Neuronal stem cell (in vitro differentiated cells): ENCODE data around the gene INHBE.

Source experiments
- DNase-seq: peaks from one replicate; pipeline ENCODE4 v3.0.0-alpha.2; 2013; ENCODE audit warnings: low spot score
- H2AFZ ChIP-seq: one replicate; pipeline ENCODE4 v1.6.1; 2013; ENCODE audit warnings: mild to moderate bottlenecking, low read length, inconsistent platforms
- H2AK5ac ChIP-seq: 2 replicates; pipeline ENCODE4 v1.6.1; 2013; ENCODE audit warnings: low read depth, mild to moderate bottlenecking, inconsistent platforms, low read length, moderate library complexity, mixed read lengths
- H2BK120ac ChIP-seq: 2 replicates; pipeline ENCODE4 v1.6.1; 2013; ENCODE audit warnings: low read depth, mild to moderate bottlenecking, inconsistent platforms, low read length, moderate library complexity, mixed read lengths
- H2BK12ac ChIP-seq: one replicate; pipeline ENCODE4 v1.6.1; 2013; ENCODE audit warnings: low read length, inconsistent platforms
- H2BK15ac ChIP-seq: 2 replicates; pipeline ENCODE4 v1.6.1; 2013; ENCODE audit warnings: mild to moderate bottlenecking, low read length, inconsistent platforms, mixed read lengths
- H2BK5ac ChIP-seq: one replicate; pipeline ENCODE4 v1.6.1; 2013; ENCODE audit warnings: inconsistent platforms, mild to moderate bottlenecking, low read length, moderate library complexity
- H3K14ac ChIP-seq: one replicate; pipeline ENCODE4 v1.6.1; 2013; ENCODE audit warnings: low read length, inconsistent platforms
- H3K18ac ChIP-seq: 2 replicates; pipeline ENCODE4 v1.6.1; 2013; ENCODE audit warnings: low read length, inconsistent platforms
- H3K23ac ChIP-seq: 2 replicates; pipeline ENCODE4 v1.6.1; 2013; ENCODE audit warnings: low read depth, mild to moderate bottlenecking, mixed read lengths, low read length, inconsistent platforms; ENCODE audit not compliant: poor library complexity
- H3K27ac ChIP-seq: replicated peaks from 3 replicates; pipeline ENCODE4 v1.5.1; 2013; ENCODE audit warnings: low read length, inconsistent platforms
- H3K27me3 ChIP-seq, 3 experiments: 2 replicates each; pipeline ENCODE4 v1.6.1; 2013; ENCODE audit warnings: low read length in 3 of 3, mild to moderate bottlenecking in 2 of 3, inconsistent platforms in 1 of 3, low read depth in 1 of 3, mixed read lengths in 1 of 3, moderate library complexity in 1 of 3; ENCODE audit not compliant: control insufficient read depth in 3 of 3, insufficient read depth in 3 of 3
- H3K36me3 ChIP-seq, 2 donors: replicated peaks in 1 of 2; 2 replicates each; pipeline ENCODE4 v1.6.1; 2013; ENCODE audit warnings: low read length in 2 of 2; ENCODE audit not compliant: control insufficient read depth in 2 of 2, insufficient read depth in 2 of 2
- H3K4ac ChIP-seq: 2 replicates; pipeline ENCODE4 v1.6.1; 2013; ENCODE audit warnings: inconsistent platforms, mild to moderate bottlenecking, low read length, moderate library complexity
- H3K4me1 ChIP-seq, 2 donors: 1 replicate in 1 of 2; 2 replicates in 1 of 2; pipeline ENCODE4 v1.6.1; 2013; ENCODE audit warnings: low read length in 2 of 2, low read depth in 1 of 2; ENCODE audit not compliant: control insufficient read depth in 2 of 2, insufficient read depth in 1 of 2
- H3K4me2 ChIP-seq: one replicate; pipeline ENCODE4 v1.6.1; 2013; ENCODE audit warnings: mild to moderate bottlenecking, low read length, inconsistent platforms; ENCODE audit not compliant: insufficient read depth, poor library complexity, severe bottlenecking
- H3K4me3 ChIP-seq, 2 donors: 2 replicates each; pipeline ENCODE4 v1.5.1; 2013; ENCODE audit warnings: low read length in 2 of 2, mild to moderate bottlenecking in 2 of 2, inconsistent platforms in 1 of 2, moderate library complexity in 1 of 2
- H3K79me1 ChIP-seq: one replicate; pipeline ENCODE4 v1.6.1; 2013; ENCODE audit warnings: low read depth, mild to moderate bottlenecking, inconsistent platforms, low read length, moderate library complexity
- H3K9ac ChIP-seq: one replicate; pipeline ENCODE4 v1.6.1; 2013; ENCODE audit warnings: mild to moderate bottlenecking, low read depth, low read length, inconsistent platforms; ENCODE audit not compliant: poor library complexity
- H3K9me3 ChIP-seq, 2 donors: replicated peaks in 1 of 2; 2 replicates each; pipeline versions ENCODE3 to v1.6.1; 2013; ENCODE audit warnings: low read length in 2 of 2, mild to moderate bottlenecking in 2 of 2, inconsistent platforms in 1 of 2, low read depth in 1 of 2, mixed read lengths in 1 of 2, moderate library complexity in 1 of 2; ENCODE audit not compliant: control insufficient read depth in 2 of 2, insufficient read depth in 1 of 2
- H4K8ac ChIP-seq: one replicate; pipeline ENCODE4 v1.6.1; 2013; ENCODE audit warnings: low read depth, mild to moderate bottlenecking, inconsistent platforms, low read length, moderate library complexity
- H4K91ac ChIP-seq: one replicate; pipeline ENCODE4 v1.6.1; 2013; ENCODE audit warnings: low read length, low read depth, mild to moderate bottlenecking, inconsistent platforms; ENCODE audit not compliant: poor library complexity
- WGBS, 2 donors: extraction: QIAGEN DNeasy Blood & Tissue Kit; methylation state at CpG; one replicate each; pipeline ENCODE4 v1.1.7; 2013; ENCODE audit warnings: missing lambda C conversion rate in 2 of 2, mixed read lengths in 1 of 2; ENCODE audit not compliant: insufficient read length in 2 of 2, insufficient replicate concordance in 1 of 2; ENCODE audit errors: extremely low coverage in 2 of 2; 5-methylcytosine and 5-hydroxymethylcytosine counted together

INHBE gene

DNA sequence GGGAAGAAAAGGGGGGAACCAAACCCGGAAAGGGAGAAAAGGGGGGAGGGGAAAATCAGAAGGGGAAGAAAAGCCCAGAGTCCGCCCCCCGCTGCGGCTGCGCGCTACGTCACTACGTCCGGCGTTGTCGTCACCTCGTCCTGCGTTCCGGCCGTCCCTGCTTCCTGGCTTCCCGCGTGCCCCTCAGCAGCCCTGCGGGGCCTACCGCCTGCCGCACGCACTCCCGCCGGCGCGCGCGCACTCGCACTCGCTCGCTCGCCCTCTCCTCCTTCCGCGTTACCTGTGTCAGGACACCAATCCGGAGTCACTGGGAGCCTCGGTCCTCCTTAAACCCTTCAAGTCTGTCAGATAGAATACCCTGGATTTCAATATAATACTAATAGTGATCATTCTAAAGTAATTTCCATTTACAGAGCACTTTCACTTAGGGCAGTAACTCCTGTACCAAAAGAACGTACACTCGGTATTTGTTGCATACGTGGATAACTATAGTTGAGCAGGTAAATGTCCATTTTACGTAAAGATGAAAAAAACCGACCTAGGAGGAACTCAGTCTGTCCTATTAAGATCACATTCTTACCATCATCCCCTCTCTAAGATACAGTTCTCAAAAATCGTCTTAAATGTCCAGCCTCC lies 24.1 kb upstream of the INHBE start, which contains the start of gene R3HDM2:
Gene R3HDM2 (minus strand): TSS at position 113 of the 636 bp plus-strand sequence. CDS start 120,615 bp downstream, outside the sequence.
- Histone ChIP-seq H2BK15ac (no peak within 1 kb of the TSS), H3K4ac (no peak within 1 kb of the TSS), H3K27me3 (no peaks in the 10 kb centered on the region), H2BK5ac (no peak within 1 kb of the TSS), H3K14ac (no peak within 1 kb of the TSS), H2BK12ac (no peak within 1 kb of the TSS), H4K8ac (peak within 1 kb of the TSS; percentile 17), H2AK5ac (no peak within 1 kb of the TSS), H2BK120ac (no peak within 1 kb of the TSS), H3K9ac (peak within 1 kb of the TSS; percentile 60), H3K18ac (peak within 1 kb of the TSS; percentile 71), H3K4me2 (peak within 1 kb of the TSS; percentile 66), H3K27ac (peak within 1 kb of the TSS; percentile 72), H4K91ac (no peak within 1 kb of the TSS), H3K79me1 (no peaks in the 10 kb centered on the region), H3K4me1 (peaks cover 0 to 3% of the 10 kb centered on the region in 2 donors), H2AFZ (peak within 1 kb of the TSS; percentile 80), H3K23ac (peak within 1 kb of the TSS; percentile 80), H3K9me3 (no peaks in the 10 kb centered on the region), H3K4me3 (peak within 1 kb of the TSS; percentile 57 to 77), H3K36me3 (no peaks in the 10 kb centered on the region)
- peak; percentile 85 for DNase-seq
- no CpG with 5 or more reads among the region's 41 CpGs for WGBS, 2 donors

DNA sequence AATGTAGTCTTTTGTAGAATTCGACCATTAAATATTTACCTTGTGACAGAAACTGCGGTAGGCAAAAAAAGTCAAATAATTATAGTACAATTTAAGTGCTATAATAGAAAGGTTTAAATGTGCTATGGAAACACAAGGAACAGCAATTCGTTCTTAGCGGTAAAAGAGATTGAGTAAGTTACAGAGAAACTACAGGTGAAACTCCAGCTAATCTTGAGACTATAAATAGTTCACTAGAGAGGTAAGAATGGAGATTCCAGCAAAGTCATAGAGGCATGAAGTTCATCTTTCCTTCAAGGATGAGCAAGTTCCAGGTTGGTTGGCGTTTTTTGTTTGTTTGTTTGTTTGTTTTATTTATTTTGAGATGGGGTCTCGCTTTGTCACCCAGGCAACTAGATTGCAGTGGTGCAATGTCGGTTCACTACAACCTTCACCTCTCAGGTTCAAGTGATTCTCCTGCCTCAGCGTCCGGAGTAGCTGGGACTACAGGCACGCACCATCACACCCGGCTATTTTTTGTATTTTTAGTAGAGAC lies 23.4 kb upstream of the INHBE start:
- Histone ChIP-seq H3K36me3 (no peaks in the 10 kb centered on the region), H4K8ac (no peak overlapping the region), H3K9ac (no peak overlapping the region), H3K23ac (no peak overlapping the region), H3K9me3 (no peaks in the 10 kb centered on the region), H2AK5ac (no peak overlapping the region), H2BK15ac (no peak overlapping the region), H4K91ac (no peak overlapping the region), H2BK12ac (no peak overlapping the region), H3K4ac (no peak overlapping the region), H2AFZ (peak overlapping the region; percentile 80), H3K79me1 (no peaks in the 10 kb centered on the region), H3K27me3 (no peaks in the 10 kb centered on the region), H3K4me3 (peak overlapping the region in 1 of 2 donors; percentile 57), H3K14ac (no peak overlapping the region), H3K4me1 (peaks cover 0 to 3% of the 10 kb centered on the region in 2 donors), H3K27ac (no peak overlapping the region), H3K18ac (no peak overlapping the region), H2BK120ac (no peak overlapping the region), H2BK5ac (no peak overlapping the region), H3K4me2 (no peak overlapping the region)
- no CpG with 5 or more reads among the region's 11 CpGs for WGBS, 2 donors
- no peak for DNase-seq

DNA sequence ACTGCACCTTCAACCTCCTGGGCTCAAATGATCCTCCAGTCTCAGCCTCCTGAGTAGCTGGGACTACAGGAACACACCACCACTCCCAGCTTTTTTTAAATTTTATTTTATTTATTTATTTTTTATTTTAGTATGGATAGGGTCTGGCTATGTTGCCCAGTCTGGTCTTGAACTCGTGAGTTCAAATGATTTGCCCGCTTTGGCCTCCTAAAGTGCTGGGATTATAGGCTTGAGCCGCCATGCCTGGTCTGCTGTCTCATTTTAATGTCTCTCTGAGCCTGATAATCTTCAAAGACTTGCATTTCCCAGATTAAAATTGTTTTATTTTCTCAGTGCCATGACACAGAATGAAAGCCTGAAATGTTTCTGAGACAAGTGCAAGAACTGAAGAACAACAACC lies 21.7 kb upstream of the INHBE start:
- Histone ChIP-seq H3K4me3 (no peak overlapping the region), H3K27ac (no peak overlapping the region), H3K23ac (no peak overlapping the region), H2BK15ac (no peak overlapping the region), H2BK120ac (no peak overlapping the region), H2AFZ (no peak overlapping the region), H4K91ac (no peak overlapping the region), H3K4me2 (no peak overlapping the region), H3K36me3 (no peaks in the 10 kb centered on the region), H3K4me1 (peaks cover 0 to 3% of the 10 kb centered on the region in 2 donors), H3K9me3 (no peaks in the 10 kb centered on the region), H3K9ac (no peak overlapping the region), H3K14ac (no peak overlapping the region), H3K4ac (no peak overlapping the region), H3K79me1 (no peaks in the 10 kb centered on the region), H3K27me3 (no peaks in the 10 kb centered on the region), H4K8ac (no peak overlapping the region), H2BK12ac (no peak overlapping the region), H2AK5ac (no peak overlapping the region), H3K18ac (no peak overlapping the region), H2BK5ac (no peak overlapping the region)
- WGBS, 2 donors, result no CpG with 5 or more reads among the region's 3 CpGs
- no peak for DNase-seq

DNA sequence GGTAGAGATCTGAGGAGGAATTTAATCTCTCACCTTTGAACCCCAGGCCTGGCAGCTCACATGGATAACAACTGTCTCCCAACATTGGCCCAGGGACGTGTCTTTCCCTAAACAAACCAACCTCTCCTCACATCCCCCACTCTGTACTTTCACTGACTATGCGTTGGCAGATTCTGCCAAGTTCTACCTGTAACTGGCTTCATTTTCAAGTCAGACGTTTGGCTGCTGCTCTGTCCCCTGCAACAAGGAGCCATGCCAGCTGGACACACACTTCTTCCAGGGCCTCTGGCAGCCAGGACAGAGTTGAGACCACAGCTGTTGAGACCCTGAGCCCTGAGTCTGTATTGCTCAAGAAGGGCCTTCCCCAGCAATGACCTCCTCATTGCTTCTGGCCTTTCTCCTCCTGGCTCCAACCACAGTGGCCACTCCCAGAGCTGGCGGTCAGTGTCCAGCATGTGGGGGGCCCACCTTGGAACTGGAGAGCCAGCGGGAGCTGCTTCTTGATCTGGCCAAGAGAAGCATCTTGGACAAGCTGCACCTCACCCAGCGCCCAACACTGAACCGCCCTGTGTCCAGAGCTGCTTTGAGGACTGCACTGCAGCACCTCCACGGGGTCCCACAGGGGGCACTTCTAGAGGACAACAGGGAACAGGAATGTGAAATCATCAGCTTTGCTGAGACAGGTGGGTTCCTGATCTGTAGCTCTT lies 20.4 kb upstream of the INHBE start, which contains the start of gene INHBC:
Gene INHBC (plus strand): TSS at position 268 of the 707 bp plus-strand sequence. CDS start 103 bp downstream, at position 371.
- no peak for DNase-seq
- WGBS, 2 donors, result no CpG with 5 or more reads among the region's 8 CpGs
- no peak within 1 kb of the TSS for H3K27ac ChIP-seq

More for the DNA sequence above, 20.4 kb upstream of the INHBE start, which contains the start of gene INHBC:
- H2BK5ac ChIP-seq, result no peak within 1 kb of the TSS
- no peaks in the 10 kb centered on the region for H3K9me3 ChIP-seq
- H3K4ac ChIP-seq, result no peak within 1 kb of the TSS
- H3K4me2 ChIP-seq, result no peak within 1 kb of the TSS
- H2BK120ac ChIP-seq, result no peak within 1 kb of the TSS
- no peak within 1 kb of the TSS for H4K8ac ChIP-seq
- no peak within 1 kb of the TSS for H2BK12ac ChIP-seq
- no peaks in the 10 kb centered on the region for H3K27me3 ChIP-seq
- no peaks in the 10 kb centered on the region for H3K36me3 ChIP-seq
- peak within 1 kb of the TSS; percentile 3 for H3K23ac ChIP-seq
- H3K4me1 ChIP-seq, result no peaks in the 10 kb centered on the region
- no peak within 1 kb of the TSS for H2BK15ac ChIP-seq
- H2AK5ac ChIP-seq, result peak within 1 kb of the TSS; percentile 15
- no peaks in the 10 kb centered on the region for H3K79me1 ChIP-seq
- H4K91ac ChIP-seq, result no peak within 1 kb of the TSS
- no peak within 1 kb of the TSS for H3K4me3 ChIP-seq
- no peak within 1 kb of the TSS for H3K18ac ChIP-seq
- no peak within 1 kb of the TSS for H3K9ac ChIP-seq
- H3K14ac ChIP-seq, result no peak within 1 kb of the TSS
- peak within 1 kb of the TSS; percentile 20 for H2AFZ ChIP-seq
